OCI-LY1 (cell line): ENCODE data around the gene AP1G2.

Source experiments
- EZH2 ChIP-seq: fragments of 200-600 bp; sonication (generic), shearing (Covaris generic); IDR thresholded peaks from 2 replicates; pipeline ENCODE4 v1.8.0; 2017; ENCODE audit warnings: borderline replicate concordance, mixed run types, mild to moderate bottlenecking, antibody characterized with exemption, low read length, moderate library complexity, mixed read lengths
- TF ChIP-seq, protein P1 (sequence below): fragments of 200-600 bp; sonication (generic), shearing (Covaris generic); IDR thresholded peaks from 2 replicates; pipeline ENCODE4 v1.5.1; 2017; ENCODE audit warnings: mild to moderate bottlenecking, antibody characterized with exemption, low read length, moderate library complexity, mixed read lengths

DNA sequence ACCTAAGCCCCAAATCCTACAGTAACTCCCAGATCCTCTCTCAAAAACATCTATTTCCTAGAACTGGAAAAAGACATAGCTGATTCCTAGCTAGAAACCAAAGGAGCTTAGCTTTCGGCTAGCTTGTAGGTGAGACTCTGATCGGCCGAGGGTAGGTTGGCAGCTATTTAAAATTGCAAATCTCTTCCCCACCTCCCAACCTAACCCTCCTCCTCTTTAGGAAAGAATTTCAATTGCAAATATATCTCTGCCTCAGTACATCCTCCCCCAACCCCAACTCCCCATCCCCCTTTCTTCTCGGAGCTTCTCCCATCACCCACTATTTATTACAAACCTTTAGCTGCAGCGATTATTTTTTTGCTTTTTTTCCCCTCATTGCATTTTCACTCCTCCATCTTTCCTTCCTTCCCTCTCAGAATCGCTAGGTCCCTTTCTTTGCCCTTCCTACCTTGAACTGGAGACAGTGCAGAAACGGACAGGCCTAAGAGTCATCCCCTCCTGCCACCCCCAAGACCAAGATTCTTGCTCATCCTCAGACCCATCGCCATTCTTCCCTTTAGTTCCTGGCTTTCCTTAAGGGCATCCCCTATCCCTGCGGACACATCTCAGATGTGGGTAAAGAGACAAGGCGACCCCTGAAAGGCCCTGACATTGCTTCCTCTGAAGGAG, 29.4 kb downstream of the AP1G2 start:
- TF ChIP-seq EZH2 = no peak
- TF ChIP-seq, protein P1, sequence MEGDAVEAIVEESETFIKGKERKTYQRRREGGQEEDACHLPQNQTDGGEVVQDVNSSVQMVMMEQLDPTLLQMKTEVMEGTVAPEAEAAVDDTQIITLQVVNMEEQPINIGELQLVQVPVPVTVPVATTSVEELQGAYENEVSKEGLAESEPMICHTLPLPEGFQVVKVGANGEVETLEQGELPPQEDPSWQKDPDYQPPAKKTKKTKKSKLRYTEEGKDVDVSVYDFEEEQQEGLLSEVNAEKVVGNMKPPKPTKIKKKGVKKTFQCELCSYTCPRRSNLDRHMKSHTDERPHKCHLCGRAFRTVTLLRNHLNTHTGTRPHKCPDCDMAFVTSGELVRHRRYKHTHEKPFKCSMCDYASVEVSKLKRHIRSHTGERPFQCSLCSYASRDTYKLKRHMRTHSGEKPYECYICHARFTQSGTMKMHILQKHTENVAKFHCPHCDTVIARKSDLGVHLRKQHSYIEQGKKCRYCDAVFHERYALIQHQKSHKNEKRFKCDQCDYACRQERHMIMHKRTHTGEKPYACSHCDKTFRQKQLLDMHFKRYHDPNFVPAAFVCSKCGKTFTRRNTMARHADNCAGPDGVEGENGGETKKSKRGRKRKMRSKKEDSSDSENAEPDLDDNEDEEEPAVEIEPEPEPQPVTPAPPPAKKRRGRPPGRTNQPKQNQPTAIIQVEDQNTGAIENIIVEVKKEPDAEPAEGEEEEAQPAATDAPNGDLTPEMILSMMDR = no peak
